ENCODE measurements around the gene RBCK1. TPM values are rescaled to one million over a fixed set of nuclear protein-coding genes. Genes with fewer than 3 reads are reported as not detected.
"Not testable (repeated sequence)": the region's sequence is repeated elsewhere in the genome, so short reads cannot be mapped to it uniquely, and the experiment has no call there.

The RBCK1 gene
- total RNA-seq, 1 experiment from 2014 or later: 46.8 TPM

DNA sequence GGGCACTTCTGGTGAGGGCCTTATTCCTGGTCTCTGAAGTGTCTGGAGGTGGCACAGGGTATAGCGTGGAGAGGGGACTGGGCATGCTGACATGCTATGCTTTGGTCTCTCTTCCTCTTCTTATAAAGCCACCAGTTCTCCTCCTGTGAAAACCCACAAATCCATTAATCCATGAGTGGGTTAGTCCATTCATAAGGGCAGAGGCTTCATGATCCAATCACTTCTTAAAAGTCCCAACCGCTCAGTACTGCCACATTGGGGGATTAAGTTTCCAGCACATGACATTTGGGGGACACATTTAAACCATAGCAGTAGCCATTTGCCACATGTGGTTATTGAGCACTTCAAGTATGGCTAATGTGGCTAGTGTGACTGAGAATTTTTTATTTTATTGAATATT is 31.3 kb upstream of the RBCK1 start:
- no peaks in the 10 kb centered on the region for H3K36me3 Mint-ChIP-seq (ENCODE audit: insufficient read depth in 1 of 3, low read depth in 3 of 3)
- no peak overlapping the region for H3K9ac ChIP-seq (ENCODE audit: extremely low read depth, insufficient read length, low read length)
- no peak overlapping the region for H2BK120ac ChIP-seq (ENCODE audit: low read depth, low read length, poor library complexity, severe bottlenecking)
- no peak overlapping the region for H3K4me3 Mint-ChIP-seq
- TF ChIP-seq, protein P1, sequence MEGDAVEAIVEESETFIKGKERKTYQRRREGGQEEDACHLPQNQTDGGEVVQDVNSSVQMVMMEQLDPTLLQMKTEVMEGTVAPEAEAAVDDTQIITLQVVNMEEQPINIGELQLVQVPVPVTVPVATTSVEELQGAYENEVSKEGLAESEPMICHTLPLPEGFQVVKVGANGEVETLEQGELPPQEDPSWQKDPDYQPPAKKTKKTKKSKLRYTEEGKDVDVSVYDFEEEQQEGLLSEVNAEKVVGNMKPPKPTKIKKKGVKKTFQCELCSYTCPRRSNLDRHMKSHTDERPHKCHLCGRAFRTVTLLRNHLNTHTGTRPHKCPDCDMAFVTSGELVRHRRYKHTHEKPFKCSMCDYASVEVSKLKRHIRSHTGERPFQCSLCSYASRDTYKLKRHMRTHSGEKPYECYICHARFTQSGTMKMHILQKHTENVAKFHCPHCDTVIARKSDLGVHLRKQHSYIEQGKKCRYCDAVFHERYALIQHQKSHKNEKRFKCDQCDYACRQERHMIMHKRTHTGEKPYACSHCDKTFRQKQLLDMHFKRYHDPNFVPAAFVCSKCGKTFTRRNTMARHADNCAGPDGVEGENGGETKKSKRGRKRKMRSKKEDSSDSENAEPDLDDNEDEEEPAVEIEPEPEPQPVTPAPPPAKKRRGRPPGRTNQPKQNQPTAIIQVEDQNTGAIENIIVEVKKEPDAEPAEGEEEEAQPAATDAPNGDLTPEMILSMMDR (conservative IDR thresholded peaks at IDR 0.05): no peak
- H3K4me1 ChIP-seq (ENCODE audit: insufficient read depth, low read length): no peaks in the 10 kb centered on the region
- no peaks in the 10 kb centered on the region for H3K9me3 Mint-ChIP-seq
- H3K4me2 ChIP-seq (ENCODE audit: insufficient read depth, insufficient read length, low read length): no peak overlapping the region
- H2BK15ac ChIP-seq (ENCODE audit: low read depth, low read length): no peak overlapping the region
- H3T11ph ChIP-seq (ENCODE audit: low read length): no peak overlapping the region
- no peak overlapping the region for H3K27ac ChIP-seq (ENCODE audit: insufficient read length, low read depth, low read length)
- no peaks in the 10 kb centered on the region for H4K20me1 ChIP-seq (ENCODE audit: control insufficient read depth, insufficient read depth, insufficient read length)
- H3K9me3 ChIP-seq (ENCODE audit: control insufficient read depth, low read depth, low read length): no peaks in the 10 kb centered on the region
- H2BK12ac ChIP-seq (ENCODE audit: insufficient read length, low read depth, low read length): no peak overlapping the region
- H3K27ac Mint-ChIP-seq: no peak overlapping the region
- DNase-seq: no peak
- no CpG with 5 or more reads among the region's 2 CpGs for WGBS (ENCODE audit: extremely low coverage, insufficient read length, low lambda C conversion rate)
- no peaks in the 10 kb centered on the region for H3K79me1 ChIP-seq (ENCODE audit: insufficient read depth, low read depth, low read length, poor library complexity, severe bottlenecking)
- H3K18ac ChIP-seq (ENCODE audit: insufficient read length, low read depth, low read length): no peak overlapping the region
- H2AFZ ChIP-seq (ENCODE audit: low read length): no peak overlapping the region
- no peak overlapping the region for H3K4ac ChIP-seq (ENCODE audit: low read depth, low read length)
- no peak overlapping the region for H2BK5ac ChIP-seq (ENCODE audit: insufficient read length, low read length)
- no peak overlapping the region for H4K5ac ChIP-seq (ENCODE audit: insufficient read length, low read depth, low read length)
- H2BK20ac ChIP-seq (ENCODE audit: low read depth, low read length, poor library complexity, severe bottlenecking): no peak overlapping the region
- no peaks in the 10 kb centered on the region for H3K79me2 ChIP-seq (ENCODE audit: insufficient read depth, low read length)
- H3K56ac ChIP-seq (ENCODE audit: insufficient read length, low read depth, low read length): no peak overlapping the region
- H3K23me2 ChIP-seq (ENCODE audit: insufficient read length, low read depth, low read length, poor library complexity, severe bottlenecking): peaks cover 7% of the 10 kb centered on the region
- no peaks in the 10 kb centered on the region for H3K27me3 ChIP-seq (ENCODE audit: insufficient read depth, low read length)
- H4K8ac ChIP-seq (replicated peaks; ENCODE audit: insufficient read length, low read depth, low read length): no peak overlapping the region
- H3K14ac ChIP-seq (ENCODE audit: insufficient read depth, low read length): no peak overlapping the region
- H4K91ac ChIP-seq (ENCODE audit: insufficient read length, low read depth, low read length): no peak overlapping the region
- H3K23ac ChIP-seq (ENCODE audit: insufficient read length, low read depth, low read length): no peak overlapping the region
- H3K4me1 Mint-ChIP-seq: peaks cover 10 to 11% of the 10 kb centered on the region in 2 experiments
- peaks cover 8% of the 10 kb centered on the region for H3K27me3 Mint-ChIP-seq (ENCODE audit: low read depth)
- H2AK5ac ChIP-seq (ENCODE audit: insufficient read length, low read length): no peak overlapping the region

DNA sequence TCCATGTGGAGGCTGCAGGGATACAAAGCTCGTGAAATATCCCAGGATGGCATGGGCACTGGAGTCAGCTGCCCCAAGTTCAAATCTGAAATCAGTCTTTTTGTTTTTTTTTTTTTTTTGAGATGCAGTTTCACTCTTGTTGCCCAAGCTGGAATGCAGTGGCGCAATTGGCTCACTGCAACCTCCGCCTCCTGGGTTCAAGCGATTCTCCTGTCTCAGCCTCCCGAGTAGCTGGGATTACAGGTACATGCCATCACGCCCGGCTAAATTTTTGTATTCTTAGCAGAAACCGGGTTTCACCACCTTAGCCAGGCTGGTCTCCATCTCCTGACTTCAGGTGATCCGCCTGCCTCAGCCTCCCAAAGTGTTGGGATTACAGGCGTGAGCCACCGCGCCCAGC is 30.5 kb upstream of the RBCK1 start:
- not testable (repeated sequence) for H4K91ac ChIP-seq (ENCODE audit: insufficient read length, low read depth, low read length); H3K27me3 Mint-ChIP-seq (ENCODE audit: low read depth); H2BK120ac ChIP-seq (ENCODE audit: low read depth, low read length, poor library complexity, severe bottlenecking); H4K5ac ChIP-seq (ENCODE audit: insufficient read length, low read depth, low read length); H3K9me3 ChIP-seq (ENCODE audit: control insufficient read depth, low read depth, low read length); H3K9me3 Mint-ChIP-seq; H4K8ac ChIP-seq (replicated peaks; ENCODE audit: insufficient read length, low read depth, low read length); H3K27ac Mint-ChIP-seq; H3K27me3 ChIP-seq (ENCODE audit: insufficient read depth, low read length); H3K14ac ChIP-seq (ENCODE audit: insufficient read depth, low read length); H2BK15ac ChIP-seq (ENCODE audit: low read depth, low read length); H2BK12ac ChIP-seq (ENCODE audit: insufficient read length, low read depth, low read length); H3K56ac ChIP-seq (ENCODE audit: insufficient read length, low read depth, low read length); H2BK5ac ChIP-seq (ENCODE audit: insufficient read length, low read length); H2AK5ac ChIP-seq (ENCODE audit: insufficient read length, low read length); H3K4me2 ChIP-seq (ENCODE audit: insufficient read depth, insufficient read length, low read length); H3K23ac ChIP-seq (ENCODE audit: insufficient read length, low read depth, low read length); H3K4me1 ChIP-seq (ENCODE audit: insufficient read depth, low read length); H3K4ac ChIP-seq (ENCODE audit: low read depth, low read length); H4K20me1 ChIP-seq (ENCODE audit: control insufficient read depth, insufficient read depth, insufficient read length); H3T11ph ChIP-seq (ENCODE audit: low read length); H3K79me2 ChIP-seq (ENCODE audit: insufficient read depth, low read length); H3K18ac ChIP-seq (ENCODE audit: insufficient read length, low read depth, low read length); H3K4me3 Mint-ChIP-seq; H2BK20ac ChIP-seq (ENCODE audit: low read depth, low read length, poor library complexity, severe bottlenecking); DNase-seq; H3K27ac ChIP-seq (ENCODE audit: insufficient read length, low read depth, low read length); H3K79me1 ChIP-seq (ENCODE audit: insufficient read depth, low read depth, low read length, poor library complexity, severe bottlenecking); H3K36me3 Mint-ChIP-seq (ENCODE audit: insufficient read depth in 1 of 3, low read depth in 3 of 3); H3K4me1 Mint-ChIP-seq; H2AFZ ChIP-seq (ENCODE audit: low read length); H3K9ac ChIP-seq (ENCODE audit: extremely low read depth, insufficient read length, low read length)
- no CpG with 5 or more reads among the region's 12 CpGs for WGBS (ENCODE audit: extremely low coverage, insufficient read length, low lambda C conversion rate)
- peaks cover 12% of the 10 kb centered on the region for H3K23me2 ChIP-seq (ENCODE audit: insufficient read length, low read depth, low read length, poor library complexity, severe bottlenecking)

Measured in H9 (cell line).